Measurements from ENCODE around the gene SUGP1. TPM values are rescaled to one million over a fixed set of nuclear protein-coding genes. Genes with fewer than 3 reads are reported as not detected.

SUGP1 gene
- total and polyA plus RNA-seq, 8 donors = 13.0 to 129 (median 36.6) TPM

DNA sequence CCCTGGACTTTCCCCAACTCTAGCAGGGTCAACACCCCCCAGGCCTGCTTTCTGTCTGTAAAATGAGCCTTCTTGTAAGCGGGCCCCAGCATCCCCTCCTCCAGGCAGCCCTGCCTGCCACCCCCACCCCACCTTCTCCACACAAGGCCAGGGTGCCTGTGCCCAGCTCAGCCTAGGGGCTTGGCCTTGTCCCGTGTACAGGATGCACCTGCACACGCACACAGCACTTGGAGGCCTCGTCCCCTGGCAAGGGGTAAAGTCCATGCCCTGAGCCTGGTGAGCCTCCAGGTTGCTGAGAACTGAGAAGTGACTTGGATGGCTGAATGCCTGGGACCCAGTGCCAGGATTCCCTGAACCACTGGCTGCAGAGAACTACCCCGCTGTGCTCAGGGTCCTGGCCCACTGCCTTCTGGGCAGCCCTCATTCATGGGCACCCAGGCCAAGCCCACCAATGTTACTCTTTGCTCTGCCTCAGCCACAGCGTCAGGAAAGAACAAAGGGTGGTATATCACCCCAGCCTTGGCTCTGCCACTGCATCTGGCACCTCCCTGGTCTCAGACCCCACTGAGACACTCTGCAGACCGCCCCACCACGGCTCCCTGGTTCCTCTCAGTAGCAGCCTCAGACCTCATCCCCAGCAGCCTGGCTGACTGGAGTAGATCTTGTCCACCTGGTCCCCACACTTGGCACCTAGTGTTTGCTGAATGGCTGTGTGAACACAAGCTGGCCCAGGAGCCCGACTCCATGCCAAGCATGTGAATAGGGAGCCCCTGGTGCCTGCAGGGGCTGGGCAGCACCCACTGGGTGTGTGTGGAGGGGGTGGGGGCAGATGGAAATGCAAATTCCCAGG, 45.4 kb downstream of the SUGP1 start:
- Histone ChIP-seq H3K27ac (no peak overlapping the region), H3K4me3 (no peak overlapping the region), H3K27me3 (peaks cover 0 to 22% (median 11%) of the 10 kb centered on the region in 3 donors), H3K4me1 (peaks cover 9 to 16% (median 14%) of the 10 kb centered on the region in 4 donors), H3K36me3 (peaks cover 35 to 50% (median 48%) of the 10 kb centered on the region in 4 donors), H3K9me3 (no peaks in the 10 kb centered on the region)
- 58 to 78% (median 65%) methylated on average over 4 to 9 of the region's 9 CpGs for WGBS, 5 donors
- peak in 1 of 2 donors; percentile 40 for DNase-seq
- TF ChIP-seq POLR2A (IDR thresholded peaks at IDR 0.05) = no peak
- no peak for TF ChIP-seq EP300 (IDR thresholded peaks at IDR 0.05)
- TF ChIP-seq, protein P1, sequence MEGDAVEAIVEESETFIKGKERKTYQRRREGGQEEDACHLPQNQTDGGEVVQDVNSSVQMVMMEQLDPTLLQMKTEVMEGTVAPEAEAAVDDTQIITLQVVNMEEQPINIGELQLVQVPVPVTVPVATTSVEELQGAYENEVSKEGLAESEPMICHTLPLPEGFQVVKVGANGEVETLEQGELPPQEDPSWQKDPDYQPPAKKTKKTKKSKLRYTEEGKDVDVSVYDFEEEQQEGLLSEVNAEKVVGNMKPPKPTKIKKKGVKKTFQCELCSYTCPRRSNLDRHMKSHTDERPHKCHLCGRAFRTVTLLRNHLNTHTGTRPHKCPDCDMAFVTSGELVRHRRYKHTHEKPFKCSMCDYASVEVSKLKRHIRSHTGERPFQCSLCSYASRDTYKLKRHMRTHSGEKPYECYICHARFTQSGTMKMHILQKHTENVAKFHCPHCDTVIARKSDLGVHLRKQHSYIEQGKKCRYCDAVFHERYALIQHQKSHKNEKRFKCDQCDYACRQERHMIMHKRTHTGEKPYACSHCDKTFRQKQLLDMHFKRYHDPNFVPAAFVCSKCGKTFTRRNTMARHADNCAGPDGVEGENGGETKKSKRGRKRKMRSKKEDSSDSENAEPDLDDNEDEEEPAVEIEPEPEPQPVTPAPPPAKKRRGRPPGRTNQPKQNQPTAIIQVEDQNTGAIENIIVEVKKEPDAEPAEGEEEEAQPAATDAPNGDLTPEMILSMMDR (IDR thresholded peaks at IDR 0.05) = no peak
- no peak for TF ChIP-seq POLR2AphosphoS5 (IDR thresholded peaks at IDR 0.05)
- intact Hi-C loops (cut with DNase I; ENCODE audit: low total_unique reads) = no loop called here

DNA sequence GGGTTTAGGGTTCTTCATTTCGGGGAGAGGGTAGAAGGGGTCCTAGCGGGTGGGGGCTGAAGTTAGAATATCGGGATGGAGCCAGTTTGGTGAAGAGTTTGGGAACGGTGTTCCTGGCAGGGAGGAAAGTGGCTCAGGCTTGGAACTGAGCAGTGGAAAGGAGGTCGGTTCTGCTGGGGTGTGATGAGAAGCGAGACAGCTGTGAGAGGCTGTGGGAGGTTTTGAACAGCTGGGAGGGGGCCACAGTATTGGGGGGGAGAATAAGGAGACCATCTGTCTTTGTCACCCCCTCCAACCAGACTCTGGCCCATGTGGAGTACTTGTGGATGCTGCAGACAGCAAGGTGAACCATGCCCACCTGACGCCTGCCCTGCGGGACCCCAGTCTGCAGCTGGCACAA, 46.2 kb downstream of the SUGP1 start:
- intact Hi-C loops (cut with DNase I; ENCODE audit: low total_unique reads) = no loop called here

DNA sequence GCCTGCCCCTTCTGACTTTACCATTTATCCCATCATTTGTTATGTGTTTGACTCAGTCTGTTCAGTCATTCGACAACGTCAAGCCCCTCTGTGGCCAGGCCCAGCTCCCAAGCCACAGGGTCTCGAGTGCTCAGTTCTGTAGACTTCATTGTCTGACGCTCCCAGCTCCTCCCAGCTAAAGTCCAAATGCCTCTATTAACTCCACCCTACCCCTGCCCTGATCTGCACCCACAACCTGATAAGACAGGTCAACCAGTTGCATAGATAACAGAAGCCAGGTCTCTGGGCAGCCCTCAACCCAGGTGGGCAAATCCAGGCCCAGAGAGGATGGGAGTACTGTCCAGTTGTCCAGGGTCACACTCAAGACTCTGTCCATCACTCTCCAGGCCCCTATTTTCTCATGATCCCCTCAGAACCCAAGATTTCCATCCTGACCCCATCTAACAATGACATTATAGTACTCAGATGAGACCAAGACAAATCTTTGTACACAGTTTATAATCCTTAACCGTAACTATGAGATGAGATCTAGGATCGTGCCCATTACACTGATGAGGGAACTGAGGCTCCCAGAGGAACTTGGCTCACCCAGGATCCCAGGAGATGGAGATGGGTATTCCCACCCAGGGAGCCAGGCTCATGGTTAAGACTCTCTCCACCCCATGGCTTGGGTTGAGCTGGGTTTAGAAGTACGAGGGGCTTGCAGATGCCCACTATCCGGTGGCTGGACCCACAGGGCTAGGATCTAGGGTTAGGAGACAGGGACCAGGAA, 48.3 kb downstream of the SUGP1 start:
- Histone ChIP-seq H3K4me1 (peaks cover 9 to 16% (median 14%) of the 10 kb centered on the region in 4 donors), H3K27me3 (peaks cover 0 to 22% (median 11%) of the 10 kb centered on the region in 3 donors), H3K9me3 (no peaks in the 10 kb centered on the region), H3K27ac (no peak overlapping the region), H3K36me3 (peaks cover 14 to 21% (median 19%) of the 10 kb centered on the region in 4 donors), H3K4me3 (peak overlapping the region in 1 of 4 donors; percentile 48)
- TF ChIP-seq POLR2AphosphoS5 (IDR thresholded peaks at IDR 0.05) = no peak
- no peak for TF ChIP-seq POLR2A (IDR thresholded peaks at IDR 0.05)
- TF ChIP-seq, protein P1 (IDR thresholded peaks at IDR 0.05) = no peak
- no peak for TF ChIP-seq EP300 (IDR thresholded peaks at IDR 0.05)
- WGBS, 5 donors = 74 to 81% (median 79%) methylated on average over 8 of the region's 8 CpGs
- no peak for DNase-seq
- intact Hi-C loops (cut with DNase I; ENCODE audit: low total_unique reads) = no loop called here

More for the DNA sequence above, 46.2 kb downstream of the SUGP1 start:
- Histone ChIP-seq H3K36me3 (peaks cover 27 to 42% (median 41%) of the 10 kb centered on the region in 4 donors), H3K27me3 (peaks cover 0 to 22% (median 11%) of the 10 kb centered on the region in 3 donors), H3K27ac (no peak overlapping the region), H3K9me3 (no peaks in the 10 kb centered on the region), H3K4me3 (no peak overlapping the region), H3K4me1 (peaks cover 9 to 16% (median 14%) of the 10 kb centered on the region in 4 donors)
- TF ChIP-seq EP300 (IDR thresholded peaks at IDR 0.05) = no peak
- TF ChIP-seq, protein P1 (IDR thresholded peaks at IDR 0.05) = no peak
- no peak for TF ChIP-seq POLR2A (IDR thresholded peaks at IDR 0.05)
- TF ChIP-seq POLR2AphosphoS5 (IDR thresholded peaks at IDR 0.05) = no peak
- 79 to 89% (median 82%) methylated on average over 8 of the region's 8 CpGs for WGBS, 5 donors
- peak in 1 of 2 donors; percentile 43 for DNase-seq

Data from stomach (tissue), 9 donors.